Occipital lobe (tissue), 2 donors: ENCODE measurements around the gene C14orf132. TPM values are rescaled to one million over a fixed set of nuclear protein-coding genes. Genes with fewer than 3 reads are reported as not detected.

Experiments
- DNase-seq: peaks from one replicate; lab custom pipeline; 2025; lab: John Stamatoyannopoulos, UW
- total RNA-seq: library from RNA; depleted of rRNA; stranded (reverse); fragments of >200 nt; gene quantifications from one replicate; pipeline ENCODE4 v1.2.3, GENCODE V29; 2014

C14orf132 gene
- total RNA-seq, 1 donor from 2014 or later, result 72.5 TPM

GRCh38 chr14:96096639-96097610 is 57.8 kb downstream of the C14orf132 start:
- no peak for DNase-seq

GRCh38 chr14:96097752-96098151 is 58.6 kb downstream of the C14orf132 start:
- no peak for DNase-seq

GRCh38 chr14:96098309-96098998 is 59.3 kb downstream of the C14orf132 start:
- peak; percentile 39 for DNase-seq

GRCh38 chr14:96098999-96099335 is 59.8 kb downstream of the C14orf132 start:
- DNase-seq, result no peak

GRCh38 chr14:96100161-96101064 is 61.3 kb downstream of the C14orf132 start:
- peak; percentile 22 for DNase-seq

- DNase-seq, result no peak
Observed at GRCh38 chr14:96102081-96102856, 63.1 kb downstream of the C14orf132 start.

GRCh38 chr14:96103075-96103474 is 63.9 kb downstream of the C14orf132 start:
- no peak for DNase-seq

GRCh38 chr14:96103560-96104460 is 64.6 kb downstream of the C14orf132 start:
- DNase-seq, result no peak

GRCh38 chr14:96104469-96105057 is 65.4 kb downstream of the C14orf132 start:
- no peak for DNase-seq

GRCh38 chr14:96105089-96105925 is 66.1 kb downstream of the C14orf132 start:
- DNase-seq, result no peak

GRCh38 chr14:96105926-96106441 is 66.8 kb downstream of the C14orf132 start:
- no peak for DNase-seq

GRCh38 chr14:96106891-96107290 is 67.7 kb downstream of the C14orf132 start:
- DNase-seq, result no peak

- DNase-seq, result no peak
Observed at GRCh38 chr14:96108061-96108795, 69.1 kb downstream of the C14orf132 start.

- DNase-seq, result no peak
Observed at GRCh38 chr14:96108911-96109310, 69.7 kb downstream of the C14orf132 start.

- no peak for DNase-seq
Observed at GRCh38 chr14:96109596-96110355, 70.6 kb downstream of the C14orf132 start.

- no peak for DNase-seq
Observed at GRCh38 chr14:96112032-96112431, 72.9 kb downstream of the C14orf132 start.

- no peak for DNase-seq
Observed at GRCh38 chr14:96114002-96114401, 74.8 kb downstream of the C14orf132 start.
